ENCODE data around the gene PER1.
"Not testable (repeated sequence)": the region's sequence is repeated elsewhere in the genome, so short reads cannot be mapped to it uniquely, and the experiment has no call there.

PER1 gene

GRCh38 chr17:8117980-8118768 is 34.0 kb downstream of the PER1 start, which contains the start of gene ALOXE3:
Gene ALOXE3 (minus strand): TSS chr17:8118514. CDS start chr17:8117990, 524 bp downstream.
- no peak for DNase-seq

GRCh38 chr17:8117367-8117979 is 34.7 kb downstream of the PER1 start:
- no peak for DNase-seq

- DNase-seq, result no peak
Measured at GRCh38 chr17:8116776-8117175, 35.4 kb downstream of the PER1 start.

GRCh38 chr17:8110907-8111306 is 41.3 kb downstream of the PER1 start:
- no peak for DNase-seq

GRCh38 chr17:8110456-8110804 is 41.8 kb downstream of the PER1 start:
- no peak for DNase-seq

- DNase-seq, result peak; percentile 58
Measured at GRCh38 chr17:8109661-8110455, 42.3 kb downstream of the PER1 start.

GRCh38 chr17:8108972-8109660 is 43.1 kb downstream of the PER1 start:
- DNase-seq, result no peak

GRCh38 chr17:8106980-8107379 is 45.2 kb downstream of the PER1 start:
- DNase-seq, result not testable (repeated sequence)

GRCh38 chr17:8105957-8106398 is 46.2 kb downstream of the PER1 start:
- DNase-seq, result no peak

- no peak for DNase-seq
Measured at GRCh38 chr17:8104911-8105310, 47.3 kb downstream of the PER1 start.

- no peak for DNase-seq
Measured at GRCh38 chr17:8103549-8103948, 48.7 kb downstream of the PER1 start.

- DNase-seq, result no peak
Measured at GRCh38 chr17:8101721-8102120, 50.5 kb downstream of the PER1 start.

GRCh38 chr17:8100763-8101162 is 51.4 kb downstream of the PER1 start:
- DNase-seq, result no peak

GRCh38 chr17:8100111-8100510 is 52.1 kb downstream of the PER1 start:
- DNase-seq, result peak; percentile 38

- DNase-seq, result no peak
Measured at GRCh38 chr17:8096541-8096940, 55.7 kb downstream of the PER1 start.

- DNase-seq, result no peak
Measured at GRCh38 chr17:8095361-8095760, 56.8 kb downstream of the PER1 start.

GRCh38 chr17:8091033-8091687 is 61.0 kb downstream of the PER1 start:
- no peak for DNase-seq

All from NCI-H2171 (cell line).